Putamen (tissue), 1 donor: ENCODE results near the gene TPRN.
A peak's percentile ranks its signal among the peaks of the same experiment; 100 is the strongest.

ENCODE experiments used
- DNase-seq: peaks from one replicate; pipeline ENCODE4 v3.0.0-alpha.2; 2016; ENCODE audit warnings: low spot score

Gene TPRN

GRCh38 chr9:137188490-137189296 lies 11.8 kb downstream of the TPRN start, which contains the start of the genes ANAPC2 and SSNA1:
Gene ANAPC2, minus strand, starts transcription at chr9:137188560. Its CDS starts 28 bp downstream, at chr9:137188532.
Gene SSNA1, plus strand, starts transcription at chr9:137188676. Its CDS starts 51 bp downstream, at chr9:137188727.
- peak; percentile 93 for DNase-seq

- no peak for DNase-seq
Observed at GRCh38 chr9:137188086-137188489, 12.5 kb downstream of the TPRN start.

GRCh38 chr9:137187386-137187785 lies 13.2 kb downstream of the TPRN start:
- DNase-seq: no peak

DNA sequence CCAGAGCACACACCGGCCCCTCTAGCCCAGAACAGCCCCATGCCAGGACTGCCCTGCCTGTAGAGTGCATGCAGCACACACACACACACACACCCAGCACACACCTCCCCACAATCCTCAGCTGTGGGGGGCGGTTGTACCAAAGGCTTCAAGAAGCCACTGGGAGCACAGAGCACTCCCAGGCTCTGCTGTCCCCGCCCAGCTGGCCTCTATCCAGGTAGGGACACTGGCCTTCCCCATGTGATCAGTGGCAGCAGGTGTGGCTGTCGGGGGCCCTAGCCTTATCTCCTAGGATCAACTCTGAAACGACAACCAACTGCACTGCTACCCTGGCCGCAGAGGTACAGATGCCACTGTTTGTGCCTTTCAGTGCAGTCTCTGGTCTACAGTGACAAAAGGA lies 14.2 kb downstream of the TPRN start:
- DNase-seq: no peak

- DNase-seq: no peak
Observed at GRCh38 chr9:137185921-137186320, 14.6 kb downstream of the TPRN start.

DNA sequence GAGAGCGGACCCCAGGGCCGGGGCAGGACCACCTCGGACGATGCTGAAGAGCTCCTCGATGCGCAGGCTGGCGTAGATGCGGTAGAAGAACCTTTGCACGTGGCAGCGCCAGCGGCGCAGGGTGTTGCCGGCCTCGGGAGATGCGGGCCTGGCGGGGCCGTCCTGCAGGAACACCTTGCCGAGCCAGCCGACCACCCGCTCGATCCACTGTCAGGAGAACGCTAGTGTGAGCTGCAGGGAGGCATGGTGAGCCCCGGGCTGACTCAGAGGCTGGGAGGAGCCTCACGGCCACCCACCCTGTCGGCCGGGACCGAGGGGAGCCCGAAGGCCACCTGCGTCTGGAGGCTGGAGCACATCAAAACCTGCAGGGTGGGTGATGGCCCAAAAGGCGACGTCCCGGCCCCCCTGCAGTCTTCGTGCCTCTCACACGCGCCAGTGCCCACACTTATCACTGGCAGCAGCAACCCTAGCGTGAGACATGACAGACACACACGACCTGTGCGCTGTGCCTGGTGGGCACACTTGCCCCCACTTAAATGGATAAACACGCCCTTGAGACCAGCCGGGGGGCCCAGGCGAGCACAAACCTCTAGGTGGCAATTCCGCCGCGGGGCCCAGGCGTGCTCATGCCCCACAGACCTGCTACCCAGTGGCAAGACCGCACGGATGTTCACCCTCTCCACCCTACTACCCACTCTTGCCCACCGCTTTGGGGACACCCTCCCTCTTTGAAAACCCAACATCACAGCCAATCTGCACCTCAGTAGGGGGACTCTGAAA lies 15.5 kb downstream of the TPRN start:
- no peak for DNase-seq

- no peak for DNase-seq
Observed at GRCh38 chr9:137183980-137184595, 16.5 kb downstream of the TPRN start.

DNA sequence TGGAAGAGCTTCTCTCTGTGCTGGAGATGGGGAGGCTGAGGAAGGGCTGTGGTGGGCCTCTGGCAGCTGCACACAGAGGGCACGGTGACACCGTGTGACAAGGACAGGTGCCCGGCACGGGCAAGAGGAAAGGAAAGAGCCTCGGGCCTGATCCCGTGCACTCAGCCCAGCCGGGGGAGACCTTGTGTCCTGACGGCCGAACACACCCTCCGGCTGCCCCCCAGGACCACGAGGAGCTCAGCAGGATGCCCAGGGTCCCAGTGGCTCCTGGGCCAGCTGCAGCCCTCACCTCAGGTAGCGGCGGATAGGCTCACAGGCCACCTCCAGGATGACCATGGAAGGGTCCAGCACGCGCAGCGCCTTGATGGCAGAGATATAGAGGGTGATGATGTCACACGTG lies 17.7 kb downstream of the TPRN start:
- DNase-seq: no peak

GRCh38 chr9:137181680-137182079 lies 18.9 kb downstream of the TPRN start:
- no peak for DNase-seq

- DNase-seq: no peak
Observed at GRCh38 chr9:137180491-137180890, 20.1 kb downstream of the TPRN start.

DNA sequence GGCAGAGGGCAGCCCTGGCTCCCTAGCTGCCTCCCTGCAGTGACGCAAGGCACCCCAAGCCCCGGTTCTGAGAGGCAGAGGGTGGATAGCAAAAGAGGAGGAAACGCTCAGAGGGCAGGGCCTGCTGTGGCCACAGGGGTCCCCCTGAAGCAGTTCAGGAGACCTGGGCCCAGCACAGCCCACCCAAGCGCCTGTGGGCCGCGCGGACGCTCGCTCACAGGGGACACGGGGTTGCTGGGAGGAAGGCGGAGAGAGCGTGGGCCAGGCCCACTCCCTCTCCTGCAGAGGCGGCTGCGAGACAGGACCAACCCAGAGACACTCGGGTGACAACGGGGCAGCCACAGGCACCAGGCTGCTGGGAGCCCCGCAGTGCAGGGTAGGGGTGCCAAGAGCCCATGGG lies 20.8 kb downstream of the TPRN start:
- no peak for DNase-seq

DNA sequence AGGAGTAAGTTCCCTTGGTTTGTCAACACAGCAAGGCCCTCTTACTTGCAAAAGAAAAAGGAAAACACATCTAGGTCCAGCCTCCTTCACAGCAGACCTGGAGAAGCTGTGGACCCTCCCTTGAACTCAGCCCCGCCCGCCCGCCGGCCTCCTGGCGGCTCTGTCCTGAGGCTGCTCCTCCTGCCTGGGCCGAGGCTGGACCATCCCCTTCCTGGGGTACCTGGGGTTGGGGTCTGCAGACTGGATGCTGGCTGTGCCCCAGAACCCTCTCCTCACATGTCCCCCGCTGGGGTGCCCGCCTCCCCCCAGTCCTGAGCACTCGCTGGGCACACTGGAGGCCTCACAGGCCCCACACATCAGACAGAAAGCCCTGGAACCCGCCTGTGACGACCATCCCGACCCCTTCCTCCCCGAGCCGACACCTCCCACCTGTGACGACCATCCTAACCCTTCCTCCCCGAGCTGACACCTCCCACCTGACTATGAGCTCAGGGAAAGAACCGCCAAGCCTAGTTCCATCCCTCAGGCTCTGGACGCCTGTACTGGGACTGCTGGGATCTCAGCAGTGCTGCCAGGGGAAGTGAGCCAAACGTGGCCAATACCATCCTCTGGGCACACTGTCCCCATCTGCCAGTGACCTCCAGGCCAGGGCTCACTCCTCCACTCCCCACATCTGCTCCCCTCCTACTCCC lies 21.5 kb downstream of the TPRN start:
- DNase-seq: no peak

DNA sequence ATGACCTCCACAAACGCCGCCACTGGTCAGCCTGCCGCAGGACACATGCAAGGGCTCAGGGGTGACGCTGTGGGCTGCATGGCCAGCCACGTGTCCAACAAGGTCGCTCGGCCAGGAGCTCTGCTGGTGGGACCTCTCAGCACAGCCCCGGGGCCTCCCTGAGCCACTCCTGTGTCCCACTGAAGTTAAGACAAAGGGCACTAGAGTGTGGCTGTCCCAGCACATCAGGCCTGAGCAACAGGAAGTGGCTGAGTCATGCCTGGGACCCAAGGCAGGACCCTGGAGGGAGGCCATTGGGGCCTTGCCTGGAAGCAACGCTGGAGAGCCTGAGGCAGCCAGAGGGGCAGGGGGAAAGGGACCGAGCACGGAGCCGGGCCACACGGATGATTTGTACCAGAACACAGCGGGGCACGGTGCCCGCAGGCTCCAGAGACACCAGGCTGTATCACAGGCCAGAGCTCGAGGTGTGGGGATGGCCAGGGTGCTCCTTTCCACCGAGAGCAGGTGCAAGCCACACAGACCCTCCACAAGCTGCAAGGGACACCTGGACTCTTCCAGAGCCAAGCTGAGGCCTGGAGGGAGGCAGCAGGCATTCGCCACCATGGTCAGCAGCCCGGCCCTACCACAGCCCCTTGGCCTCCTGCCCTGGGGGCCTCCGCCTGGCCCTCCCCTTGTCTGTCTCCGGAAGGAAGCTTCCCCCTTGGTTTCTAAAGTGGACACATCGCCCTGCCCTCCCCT lies 22.2 kb downstream of the TPRN start:
- DNase-seq: no peak

DNA sequence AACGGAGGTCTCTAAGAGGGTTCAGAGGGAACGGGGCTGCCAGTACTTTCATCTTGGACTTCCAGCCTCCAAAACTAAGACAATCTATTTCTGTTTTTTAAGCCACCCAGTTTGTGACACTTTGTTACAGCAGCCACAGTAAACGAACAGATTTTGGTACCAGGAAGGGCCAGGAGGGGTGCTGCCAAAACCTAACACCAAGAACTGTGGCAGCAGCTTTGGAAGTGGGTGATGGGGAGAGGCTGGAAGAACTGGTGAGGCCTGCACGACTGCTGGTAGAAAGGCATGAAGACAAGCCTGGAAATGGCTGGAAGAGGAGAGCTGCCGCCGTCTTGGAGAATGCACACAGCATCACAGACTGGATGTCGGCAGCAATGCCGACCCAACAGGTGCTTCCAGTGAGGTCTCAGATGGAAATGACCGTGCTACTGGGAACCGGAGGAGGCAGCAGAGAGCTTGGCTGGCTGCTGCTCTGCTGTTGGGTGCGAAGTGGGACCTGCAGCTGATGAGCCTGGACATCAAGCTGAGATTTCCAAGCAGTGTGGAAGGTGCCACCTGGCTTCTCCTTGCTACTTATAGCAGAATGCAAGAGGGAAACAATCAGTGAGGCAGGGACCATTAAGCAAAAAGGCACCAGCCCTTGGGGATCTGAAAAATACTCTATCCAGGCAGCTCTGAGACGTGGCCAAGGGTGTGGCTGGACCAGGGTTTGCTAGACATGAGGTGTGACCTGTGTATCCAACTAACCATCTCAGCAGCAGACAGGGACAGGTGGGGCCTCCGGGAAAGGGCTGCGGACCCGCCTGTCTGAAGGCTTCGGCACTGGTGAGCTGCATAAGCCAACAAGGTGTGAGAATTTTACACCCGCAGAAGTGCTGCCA lies 24.0 kb downstream of the TPRN start:
- no peak for DNase-seq

DNA sequence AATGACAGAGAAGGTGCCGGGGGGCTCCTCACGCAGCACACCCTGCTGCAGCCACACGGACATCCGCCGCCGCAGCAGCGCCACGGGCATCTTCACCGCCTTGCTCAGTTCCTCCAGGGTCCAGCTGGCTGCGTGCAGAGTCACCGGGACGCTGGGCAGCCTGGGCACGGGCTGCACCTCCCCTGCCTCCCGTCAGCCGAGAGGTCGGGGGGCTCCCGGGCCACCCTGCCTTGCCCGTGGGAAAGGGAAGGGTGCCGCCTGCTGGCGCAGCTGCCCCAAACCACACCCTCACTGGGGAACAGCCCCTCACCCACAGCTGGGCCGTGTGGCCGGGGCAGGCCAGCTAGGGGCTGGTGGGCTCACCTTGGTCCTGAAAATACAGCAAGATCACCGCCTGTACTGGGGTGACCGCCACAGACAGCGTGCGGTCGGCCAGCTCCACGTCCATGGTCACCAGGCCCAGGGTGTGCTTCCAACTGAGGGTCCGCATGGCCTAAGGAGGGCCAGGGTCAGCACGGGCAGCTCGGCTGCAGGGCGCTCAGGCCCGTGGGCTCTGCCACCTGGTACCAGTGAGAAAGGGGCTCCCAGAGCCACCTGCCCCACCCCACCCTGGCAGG lies 25.1 kb downstream of the TPRN start:
- no peak for DNase-seq

GRCh38 chr9:137174722-137175293 lies 25.7 kb downstream of the TPRN start:
- DNase-seq: no peak

- no peak for DNase-seq
Observed at GRCh38 chr9:137173796-137174664, 26.5 kb downstream of the TPRN start.
